ENCODE measurements around the gene ACOT6. TPM values are rescaled to one million over a fixed set of nuclear protein-coding genes. Genes with fewer than 3 reads are reported as not detected.

The ACOT6 gene, protein sequence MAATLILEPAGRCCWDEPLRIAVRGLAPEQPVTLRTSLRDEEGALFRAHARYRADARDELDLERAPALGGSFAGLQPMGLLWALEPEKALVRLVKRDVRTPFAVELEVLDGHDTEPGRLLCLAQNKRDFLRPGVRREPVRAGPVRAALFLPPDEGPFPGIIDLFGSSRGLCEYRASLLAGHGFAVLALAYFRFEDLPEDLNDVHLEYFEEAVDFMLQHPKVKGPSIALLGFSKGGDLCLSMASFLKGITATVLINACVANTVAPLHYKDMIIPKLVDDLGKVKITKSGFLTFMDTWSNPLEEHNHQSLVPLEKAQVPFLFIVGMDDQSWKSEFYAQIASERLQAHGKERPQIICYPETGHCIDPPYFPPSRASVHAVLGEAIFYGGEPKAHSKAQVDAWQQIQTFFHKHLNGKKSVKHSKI
- not detected in 2 replicates for total RNA-seq

GRCh38 chr14:73612339-73613045 is at the start of gene ACOT6:
Gene ACOT6, plus strand, starts transcription at chr14:73612517. Its CDS starts 55 bp downstream, at chr14:73612572.

GRCh38 chr14:73569185-73569958 is 42.9 kb upstream of the ACOT6 start, which contains the start of gene ACOT2:
Gene ACOT2, plus strand, starts transcription at chr14:73569213. Its CDS starts 28 bp downstream, at chr14:73569241.

DNA sequence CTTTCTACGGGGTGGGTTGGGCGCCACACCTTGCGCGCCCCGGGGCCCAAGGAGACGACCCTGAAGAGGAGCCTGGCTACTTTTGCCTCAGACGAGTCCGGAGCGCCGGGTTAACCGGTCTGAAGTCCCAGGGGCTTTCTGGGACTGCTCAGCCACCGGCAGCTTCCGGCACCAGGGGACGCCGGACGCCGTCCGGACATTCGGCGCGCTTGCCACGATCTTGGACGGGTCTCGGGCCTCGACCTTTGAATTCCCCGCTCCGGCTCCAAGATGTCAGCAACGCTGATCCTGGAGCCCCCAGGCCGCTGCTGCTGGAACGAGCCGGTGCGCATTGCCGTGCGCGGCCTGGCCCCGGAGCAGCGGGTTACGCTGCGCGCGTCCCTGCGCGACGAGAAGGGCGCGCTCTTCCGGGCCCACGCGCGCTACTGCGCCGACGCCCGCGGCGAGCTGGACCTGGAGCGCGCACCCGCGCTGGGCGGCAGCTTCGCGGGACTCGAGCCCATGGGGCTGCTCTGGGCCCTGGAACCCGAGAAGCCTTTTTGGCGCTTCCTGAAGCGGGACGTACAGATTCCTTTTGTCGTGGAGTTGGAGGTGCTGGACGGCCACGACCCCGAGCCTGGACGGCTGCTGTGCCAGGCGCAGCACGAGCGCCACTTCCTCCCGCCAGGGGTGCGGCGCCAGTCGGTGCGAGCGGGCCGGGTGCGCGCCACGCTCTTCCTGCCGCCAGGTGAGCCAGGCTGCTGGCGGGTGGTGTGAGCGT is 20.4 kb upstream of the ACOT6 start, which contains the start of gene ACOT4:
ACOT4 (plus strand) TSS at position 184 of the 760 bp plus-strand sequence; CDS start at position 271, 87 bp downstream.

DNA sequence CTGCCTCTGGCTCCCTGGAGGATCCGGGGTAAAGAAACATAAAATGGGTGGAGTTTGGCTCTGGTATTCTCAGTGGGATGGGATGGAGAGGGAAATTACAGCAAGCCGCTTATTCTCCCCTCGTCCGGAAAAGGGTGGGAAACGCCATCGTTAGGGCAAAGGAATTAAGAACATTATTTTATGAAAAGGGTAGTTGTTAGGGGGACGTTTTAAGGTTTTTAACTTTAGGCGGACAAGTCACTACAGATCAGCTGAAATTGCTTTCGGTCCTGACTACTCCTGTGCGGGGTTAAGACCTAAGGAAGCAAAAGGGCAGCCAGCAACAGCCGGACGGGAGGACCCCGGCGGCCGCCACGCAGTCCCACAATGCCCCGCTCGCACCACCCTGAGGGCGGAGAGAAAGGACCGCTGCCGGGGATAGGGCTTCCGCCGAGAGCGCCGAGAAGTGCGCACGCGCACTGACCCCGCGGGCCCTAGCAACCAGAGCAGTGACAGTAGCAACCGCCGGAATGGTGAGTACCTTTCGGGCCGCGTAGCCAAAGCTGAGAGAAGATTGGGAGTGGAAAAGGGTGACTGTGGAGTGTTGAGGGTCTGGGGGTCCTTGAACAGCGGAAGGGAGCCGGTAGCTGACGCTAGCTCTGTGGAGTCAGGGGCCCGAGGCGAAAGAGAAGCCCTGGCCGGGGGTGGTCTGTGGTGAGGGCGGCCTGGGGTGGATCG is 32.4 kb downstream of the ACOT6 start, which contains the start of gene DNAL1:
DNAL1 (plus strand) TSS at position 456 of the 717 bp plus-strand sequence; CDS start at position 510, 54 bp downstream.

Other genes starting within 250 kb of the ACOT6 start
- 17.7 and 19.2 TPM in 2 replicates for gene NUMB, start 154.0 kb upstream of the ACOT6 start, total RNA-seq
- gene RIOX1, start 121.6 kb upstream of the ACOT6 start, total RNA-seq: 19.2 and 20.3 TPM in 2 replicates
- 6.2 and 10.6 TPM in 2 replicates for gene ACOT1, start 75.4 kb upstream of the ACOT6 start, total RNA-seq
- under 0.01 and 0.89 TPM in 2 replicates for gene HEATR4, start 53.6 kb upstream of the ACOT6 start, total RNA-seq
- 26.7 and 59.3 TPM in 2 replicates for gene ACOT2, start 43.3 kb upstream of the ACOT6 start, total RNA-seq
- 2.3 TPM in 2 replicates for gene ACOT4, start 20.6 kb upstream of the ACOT6 start, total RNA-seq
- gene DNAL1, start 32.5 kb downstream of the ACOT6 start, total RNA-seq: 3.9 and 4.6 TPM in 2 replicates
- gene PNMA1, start 101.9 kb downstream of the ACOT6 start, total RNA-seq: 27.1 and 38.4 TPM in 2 replicates
- gene PTGR2, start 239.3 kb downstream of the ACOT6 start, total RNA-seq: 3.9 and 4.7 TPM in 2 replicates